HPDE6-E6E7 (cell line): ENCODE measurements around the gene CDC37L1.
"Not testable (repeated sequence)": the region's sequence is repeated elsewhere in the genome, so short reads cannot be mapped to it uniquely, and the experiment has no call there.

Experiments
- DNase-seq: peaks from one replicate; pipeline ENCODE4 v3.0.0; 2011; ENCODE audit warnings: missing footprints; ENCODE audit errors: extremely low spot score

Gene CDC37L1

DNA sequence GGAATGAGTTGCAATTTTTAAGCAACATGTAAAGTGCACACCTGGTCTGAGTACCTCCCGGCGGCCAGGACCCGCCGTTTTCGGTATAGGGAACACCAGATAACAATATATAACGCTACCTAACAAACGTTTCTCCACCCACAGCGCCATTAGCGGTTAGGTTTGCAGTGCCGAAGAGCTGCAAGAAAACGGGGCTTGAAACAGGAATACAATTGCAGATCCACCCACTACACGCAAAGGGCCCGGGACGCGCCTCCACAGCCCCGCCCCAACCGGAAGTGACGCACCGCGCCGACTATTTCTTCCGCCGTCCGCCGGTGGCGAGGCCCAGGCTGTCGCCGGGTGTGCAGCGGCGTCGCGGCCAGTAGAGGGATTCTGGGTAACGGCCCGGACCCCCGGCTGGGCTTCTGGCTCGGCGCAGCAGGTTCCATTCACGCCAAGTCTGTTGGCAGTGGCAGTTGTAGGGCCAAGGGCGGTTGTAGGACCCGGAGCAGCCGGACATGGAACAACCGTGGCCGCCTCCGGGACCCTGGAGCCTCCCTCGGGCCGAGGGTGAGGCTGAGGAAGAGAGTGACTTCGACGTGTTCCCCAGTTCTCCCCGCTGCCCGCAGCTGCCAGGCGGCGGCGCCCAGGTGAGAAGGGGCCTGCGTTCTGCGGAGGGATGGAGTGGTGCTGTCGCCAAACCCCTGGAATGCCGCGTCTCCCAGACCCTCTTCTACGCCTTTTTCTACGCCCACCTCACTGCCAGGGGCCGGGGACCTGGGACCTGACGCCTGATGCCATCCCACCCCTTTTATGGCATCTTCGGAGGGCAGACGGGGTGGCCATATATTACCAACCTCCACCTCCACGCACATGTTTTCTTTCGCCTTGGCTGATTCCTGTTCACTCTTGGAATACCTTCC is at the start of gene CDC37L1:
CDC37L1 (plus strand) TSS at position 302 of the 905 bp plus-strand sequence; CDS start at position 501, 199 bp downstream.
- DNase-seq: peak; percentile 93

DNA sequence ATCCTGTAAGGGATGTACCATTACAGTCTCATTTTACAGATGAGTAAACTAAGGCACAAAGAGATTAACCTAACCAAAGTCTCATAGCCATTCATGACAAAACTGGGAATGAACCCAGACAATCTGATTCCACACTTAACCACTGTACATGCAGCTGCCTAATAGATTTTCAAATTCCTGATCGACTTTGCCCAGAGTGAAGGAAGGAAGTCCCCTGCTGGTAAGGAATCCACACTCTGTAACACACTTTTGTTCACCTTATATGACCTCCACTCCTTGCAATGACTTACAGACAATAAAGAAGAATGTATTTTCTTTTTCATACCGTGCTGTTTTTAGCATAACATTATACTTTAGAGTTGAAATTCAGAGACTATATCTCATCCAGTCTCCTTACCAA is 48.5 kb upstream of the CDC37L1 start:
- DNase-seq: no peak

DNA sequence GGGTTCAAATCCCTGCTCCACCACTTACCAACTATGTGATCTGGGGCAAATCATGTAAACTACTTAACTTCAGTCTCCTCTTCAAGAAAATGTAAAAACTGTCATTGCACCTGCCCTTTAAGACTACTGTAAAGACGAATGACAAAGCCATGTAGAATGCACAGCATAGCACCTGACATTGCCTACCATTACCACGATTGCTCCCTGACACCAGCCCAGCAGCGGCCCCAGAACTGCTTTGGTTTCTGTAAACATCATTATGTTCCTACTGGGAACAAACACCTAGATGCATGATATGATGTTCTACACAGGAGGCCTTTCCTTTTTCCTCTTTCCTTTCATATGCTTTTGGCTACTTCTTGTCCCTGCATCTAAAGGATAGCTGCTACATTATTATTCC is 40.4 kb upstream of the CDC37L1 start:
- DNase-seq: no peak

DNA sequence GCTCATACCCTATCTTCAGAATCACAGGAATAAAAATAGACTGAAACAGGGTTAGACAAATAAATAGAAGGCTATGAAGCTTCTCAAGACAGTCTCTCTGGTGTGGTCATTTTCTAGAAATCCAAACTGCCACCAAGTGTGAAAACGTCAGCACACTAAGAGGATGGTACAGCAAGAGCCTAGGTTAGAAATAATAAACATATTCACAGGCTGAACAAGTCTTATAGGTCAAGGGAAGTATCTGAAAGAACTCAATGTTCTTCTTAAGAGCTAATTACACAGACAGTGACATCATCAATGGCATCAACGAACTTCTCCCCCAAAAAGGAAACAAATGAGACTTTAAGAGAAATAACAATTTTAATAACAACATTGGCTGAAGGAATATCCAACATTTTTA is 39.9 kb upstream of the CDC37L1 start:
- no peak for DNase-seq

DNA sequence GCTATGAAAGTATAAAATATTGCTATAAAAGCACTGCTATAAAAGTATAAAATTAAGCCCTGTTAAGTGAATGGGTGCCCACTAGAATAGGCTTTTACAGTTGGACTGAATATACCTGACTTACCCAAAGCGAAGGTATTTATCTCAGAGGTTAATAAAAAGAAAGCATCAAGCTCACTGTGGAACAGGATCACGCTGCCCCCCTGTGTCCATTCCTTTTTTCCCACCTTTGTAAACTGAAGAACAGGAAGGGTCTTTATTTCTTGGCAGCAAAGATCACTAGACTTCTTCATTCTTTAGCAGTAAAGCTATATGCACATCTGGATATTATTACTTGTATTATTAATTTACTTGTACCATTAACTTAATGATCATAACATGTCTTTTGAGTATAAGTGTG is 39.3 kb upstream of the CDC37L1 start:
- no peak for DNase-seq

DNA sequence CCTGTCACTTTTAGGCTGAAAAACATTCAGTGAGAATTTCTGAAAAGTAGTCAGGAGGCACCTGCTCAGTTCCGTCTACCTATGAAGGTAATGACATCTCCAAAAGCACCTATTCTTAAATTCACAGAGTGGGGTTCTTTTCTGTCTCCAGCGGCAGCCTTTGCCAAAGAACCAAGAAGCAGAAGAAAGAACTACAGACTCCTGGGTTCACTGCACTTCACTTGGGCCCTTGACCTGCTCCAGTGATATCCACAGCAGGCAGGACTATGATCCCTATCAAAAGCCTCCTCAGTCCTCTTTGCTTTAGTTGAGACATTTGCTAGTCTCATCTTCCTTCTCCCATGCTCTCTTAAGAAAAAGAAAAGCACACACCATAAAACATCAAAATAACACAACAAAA is 37.0 kb upstream of the CDC37L1 start:
- DNase-seq: no peak

DNA sequence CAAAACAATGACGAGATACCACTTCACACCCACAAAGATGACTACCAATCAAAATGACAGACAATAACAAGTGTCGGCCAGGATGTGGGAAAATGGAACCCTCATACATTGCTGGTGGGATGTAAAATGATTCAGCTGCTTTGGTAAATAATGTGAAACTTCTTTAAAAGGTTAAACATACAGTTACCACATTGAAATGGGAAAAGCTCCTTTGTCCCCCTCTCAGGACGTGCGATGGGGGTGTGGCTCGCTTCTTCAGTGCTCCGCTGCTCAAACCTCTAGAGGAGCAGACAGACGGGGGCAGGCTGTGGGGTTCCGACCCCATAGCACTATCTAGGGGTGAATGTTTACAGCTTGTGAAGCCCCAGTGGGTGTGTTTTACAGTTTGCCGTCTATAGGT is 25.3 kb upstream of the CDC37L1 start:
- no peak for DNase-seq

DNA sequence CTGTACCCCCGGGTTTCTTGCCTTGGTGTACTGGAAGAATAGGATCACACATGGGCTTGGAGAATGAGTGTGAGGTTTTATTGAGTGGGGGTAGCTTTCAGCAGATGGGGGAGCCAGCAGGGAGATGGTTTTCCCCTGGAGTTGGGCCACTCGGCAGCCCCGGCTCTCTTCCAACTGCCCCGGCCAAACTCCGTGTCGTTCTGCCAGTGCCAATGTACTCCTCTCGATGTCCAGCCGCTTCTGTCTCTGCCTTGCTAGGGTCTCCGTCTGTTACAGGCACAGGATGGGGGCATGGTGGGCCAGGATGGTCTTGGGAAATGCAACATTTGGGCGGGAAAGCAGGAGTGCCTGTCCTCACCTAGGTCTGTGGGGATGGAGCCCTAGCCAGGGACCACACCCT is 24.8 kb upstream of the CDC37L1 start:
- DNase-seq: no peak

DNA sequence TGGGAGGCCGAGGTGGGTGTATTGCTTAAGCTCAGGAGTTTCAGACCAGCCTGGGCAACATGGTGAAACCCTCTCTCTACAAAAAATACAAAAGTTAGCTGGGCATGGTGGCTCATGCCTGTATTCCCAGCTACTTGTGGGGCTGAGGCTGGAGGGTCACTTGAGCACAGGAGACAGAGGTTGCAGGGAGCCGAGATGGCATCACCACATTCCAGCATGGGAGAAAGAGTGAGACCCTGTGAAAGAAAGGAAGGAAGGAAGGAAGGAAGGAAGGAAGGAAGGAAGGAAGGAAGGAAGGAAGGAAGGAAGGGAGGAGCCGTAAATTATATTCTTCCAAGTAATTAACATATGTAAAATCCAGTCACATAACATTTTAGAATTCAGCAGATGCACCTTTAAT is 23.2 kb upstream of the CDC37L1 start:
- DNase-seq: not testable (repeated sequence)

DNA sequence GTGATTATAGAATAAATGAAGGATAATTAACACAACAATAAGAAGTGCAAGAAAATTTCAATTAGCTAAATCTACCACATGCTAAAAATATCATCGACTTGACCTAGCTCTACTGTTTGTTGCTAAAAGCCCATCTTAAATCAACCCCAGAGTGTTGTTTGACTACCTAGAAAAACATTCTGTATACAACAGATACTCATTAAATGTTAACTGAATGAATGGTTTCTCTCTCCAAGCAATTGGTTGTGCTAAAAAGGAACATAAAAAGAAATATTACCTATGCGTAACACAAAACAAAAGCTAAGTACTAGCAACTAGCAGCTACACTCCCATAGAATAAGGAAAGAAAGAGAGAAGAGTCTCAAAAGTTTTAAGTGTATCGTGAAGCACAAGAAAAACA is 22.7 kb upstream of the CDC37L1 start:
- no peak for DNase-seq

DNA sequence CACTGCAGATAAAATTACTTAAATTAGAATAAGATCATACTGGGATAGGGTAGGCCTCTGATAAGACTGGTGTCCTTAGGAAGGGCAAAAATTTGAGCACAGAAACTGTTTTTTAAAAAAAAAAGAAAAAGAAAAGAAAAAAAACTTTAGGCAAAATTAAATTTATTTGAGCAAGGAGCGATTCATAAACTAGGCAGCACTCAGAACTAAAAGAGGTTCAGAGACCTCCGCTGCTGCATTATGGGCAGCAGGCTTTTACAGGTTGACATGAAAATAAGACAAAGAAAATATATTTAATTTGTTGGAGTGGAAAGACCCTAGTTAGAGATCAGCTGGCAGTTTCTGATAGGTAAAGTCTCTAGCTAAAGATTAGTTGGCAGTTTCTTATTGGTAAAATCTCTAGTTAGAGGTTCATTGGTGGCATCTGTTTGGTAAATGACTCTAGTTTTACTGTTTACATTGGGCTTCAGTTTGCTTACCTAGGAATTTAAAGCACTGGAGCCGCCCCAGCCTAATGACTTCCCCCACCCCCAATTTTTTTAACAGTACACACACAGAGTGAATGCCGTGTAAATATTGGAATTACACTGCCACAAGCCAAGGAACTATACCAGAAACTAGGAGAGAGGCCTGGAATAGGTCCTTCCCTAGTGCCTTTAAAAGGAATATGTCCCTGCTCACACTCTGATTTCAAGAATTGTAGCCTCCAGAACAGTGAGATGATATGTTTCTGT is 21.8 kb upstream of the CDC37L1 start:
- DNase-seq: no peak

DNA sequence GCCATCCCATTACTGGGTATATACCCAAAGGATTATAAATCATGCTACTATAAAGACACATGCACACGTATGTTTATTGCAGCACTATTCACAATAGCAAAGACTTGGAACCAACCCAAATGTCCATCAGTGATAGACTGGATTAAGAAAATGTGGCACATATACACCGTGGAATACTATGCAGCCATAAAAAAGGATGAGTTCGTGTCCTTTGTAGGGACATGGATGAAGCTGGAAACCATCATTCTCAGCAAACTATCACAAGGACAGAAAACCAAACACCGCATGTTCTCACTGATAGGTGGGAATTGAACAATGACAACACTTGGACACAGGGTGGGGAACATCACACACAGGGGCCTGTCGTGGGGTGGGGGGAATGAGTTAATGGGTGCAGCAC is 18.7 kb upstream of the CDC37L1 start:
- DNase-seq: not testable (repeated sequence)

DNA sequence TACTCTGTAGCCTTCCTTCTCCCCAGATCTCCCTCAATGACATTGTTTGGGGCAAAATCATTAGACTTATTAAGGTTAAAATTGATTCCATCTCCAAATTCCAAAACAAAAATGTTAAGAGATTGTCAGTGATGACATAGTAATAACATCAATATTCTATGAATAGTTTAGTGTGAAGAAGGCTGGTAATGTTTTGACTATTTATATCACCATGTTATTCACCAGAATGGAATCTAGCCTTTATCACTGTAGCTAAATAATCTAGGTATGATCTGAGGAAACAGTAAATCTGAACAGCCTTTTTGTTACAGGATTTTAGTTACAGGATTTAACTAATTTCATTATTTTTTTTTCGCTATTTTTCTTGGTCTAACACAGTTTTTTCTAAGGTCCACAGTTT is 18.2 kb upstream of the CDC37L1 start:
- no peak for DNase-seq

DNA sequence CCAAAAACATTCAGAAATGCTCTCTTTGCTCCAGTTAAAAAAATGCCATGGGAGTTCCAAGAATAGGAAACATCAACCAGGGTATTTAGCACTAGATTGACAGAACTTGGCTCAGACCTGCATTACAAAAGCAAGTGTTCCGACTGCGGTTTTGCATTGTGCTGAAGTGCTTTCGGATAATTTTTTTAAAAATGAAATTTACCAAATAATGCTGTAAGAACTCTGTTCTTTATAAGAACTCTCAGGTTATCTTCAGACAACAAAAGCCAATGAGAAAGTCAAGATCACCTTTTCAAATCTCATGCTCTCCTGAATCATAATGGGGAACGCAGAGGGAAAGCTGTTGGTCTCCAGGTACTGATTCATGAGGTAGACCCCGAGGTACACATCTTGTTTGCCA is 17.8 kb upstream of the CDC37L1 start:
- no peak for DNase-seq

DNA sequence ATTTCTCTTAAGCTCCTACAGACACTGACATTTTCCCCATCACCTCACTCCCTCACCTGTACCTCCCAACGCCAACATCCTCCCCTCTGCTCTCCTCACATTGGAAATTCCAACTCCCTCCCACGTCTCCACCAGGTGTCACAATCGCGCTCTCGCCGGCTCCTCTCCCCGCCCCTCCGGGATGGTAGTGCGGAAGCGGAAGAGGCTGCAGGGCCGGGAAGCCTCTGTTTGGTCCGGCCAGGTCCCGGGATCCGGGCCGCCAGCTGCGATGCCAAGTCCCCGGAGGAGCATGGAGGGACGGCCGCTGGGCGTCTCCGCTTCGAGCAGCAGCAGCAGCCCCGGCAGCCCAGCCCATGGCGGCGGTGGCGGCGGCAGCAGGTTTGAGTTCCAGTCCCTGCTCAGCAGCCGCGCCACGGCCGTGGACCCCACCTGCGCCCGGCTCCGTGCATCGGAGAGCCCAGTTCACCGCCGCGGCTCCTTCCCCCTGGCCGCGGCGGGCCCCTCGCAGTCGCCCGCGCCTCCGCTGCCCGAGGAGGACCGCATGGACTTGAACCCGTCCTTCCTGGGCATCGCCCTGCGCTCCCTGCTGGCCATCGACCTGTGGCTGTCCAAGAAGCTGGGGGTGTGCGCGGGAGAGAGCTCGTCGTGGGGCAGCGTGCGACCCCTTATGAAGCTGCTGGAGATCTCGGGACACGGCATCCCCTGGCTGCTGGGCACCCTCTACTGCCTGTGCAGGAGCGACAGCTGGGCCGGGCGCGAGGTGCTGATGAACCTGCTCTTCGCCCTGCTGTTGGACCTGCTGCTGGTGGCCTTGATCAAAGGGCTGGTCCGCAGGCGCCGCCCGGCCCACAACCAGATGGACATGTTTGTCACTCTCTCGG is 17.0 kb upstream of the CDC37L1 start, which contains the start of gene PLPP6:
PLPP6 (plus strand) TSS at position 187 of the 881 bp plus-strand sequence; CDS start at position 269, 82 bp downstream.
- peak; percentile 91 for DNase-seq

DNA sequence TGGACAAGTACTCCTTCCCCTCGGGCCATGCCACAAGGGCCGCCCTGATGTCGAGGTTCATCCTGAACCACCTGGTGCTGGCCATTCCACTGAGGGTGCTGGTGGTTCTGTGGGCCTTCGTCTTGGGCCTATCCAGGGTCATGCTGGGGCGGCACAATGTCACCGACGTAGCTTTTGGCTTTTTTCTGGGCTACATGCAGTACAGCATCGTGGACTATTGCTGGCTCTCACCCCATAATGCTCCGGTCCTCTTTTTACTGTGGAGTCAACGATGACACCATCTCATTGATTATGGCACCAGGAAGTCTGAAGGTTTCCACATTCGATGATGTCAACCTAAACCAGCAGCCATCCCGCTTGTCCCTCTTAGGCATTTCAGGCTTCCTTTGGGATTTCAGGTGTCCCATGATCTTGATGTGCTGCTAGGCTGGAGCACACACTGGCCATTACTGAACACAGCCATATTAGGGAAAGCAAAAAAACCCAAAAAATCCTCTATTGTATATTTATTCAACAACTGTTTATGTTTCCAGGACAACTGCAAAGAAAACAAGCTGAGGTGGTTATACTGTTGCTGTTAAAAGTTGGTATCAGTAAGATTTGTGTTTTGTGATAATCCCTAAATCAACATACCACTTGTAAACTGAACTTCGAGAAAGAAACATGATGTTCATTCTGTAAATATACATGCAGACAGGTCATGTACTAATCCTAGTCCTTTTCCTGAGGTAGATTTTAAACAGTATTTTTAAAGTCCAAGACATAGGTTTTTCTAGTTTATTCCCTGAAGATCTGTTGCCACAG is 16.2 kb upstream of the CDC37L1 start:
- DNase-seq: no peak

DNA sequence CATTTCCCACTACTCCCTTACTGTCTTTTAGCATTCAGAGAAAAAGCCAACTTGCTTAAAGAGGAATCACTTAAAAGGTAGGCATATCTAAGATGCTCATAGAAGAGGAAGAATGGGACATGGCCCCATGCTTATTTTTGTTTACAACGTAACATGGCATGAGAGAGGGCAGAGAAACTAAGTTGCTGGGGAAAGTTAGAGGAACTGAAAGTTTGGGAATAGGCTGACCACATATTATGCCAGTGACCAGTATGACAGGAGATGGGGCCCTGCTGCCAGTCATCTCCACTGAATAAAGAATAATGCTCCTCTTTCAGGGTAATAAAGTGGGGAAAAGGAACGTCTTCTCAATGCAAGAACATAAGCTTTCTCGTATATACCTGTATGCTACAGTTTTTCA is 15.4 kb upstream of the CDC37L1 start:
- DNase-seq: no peak

DNA sequence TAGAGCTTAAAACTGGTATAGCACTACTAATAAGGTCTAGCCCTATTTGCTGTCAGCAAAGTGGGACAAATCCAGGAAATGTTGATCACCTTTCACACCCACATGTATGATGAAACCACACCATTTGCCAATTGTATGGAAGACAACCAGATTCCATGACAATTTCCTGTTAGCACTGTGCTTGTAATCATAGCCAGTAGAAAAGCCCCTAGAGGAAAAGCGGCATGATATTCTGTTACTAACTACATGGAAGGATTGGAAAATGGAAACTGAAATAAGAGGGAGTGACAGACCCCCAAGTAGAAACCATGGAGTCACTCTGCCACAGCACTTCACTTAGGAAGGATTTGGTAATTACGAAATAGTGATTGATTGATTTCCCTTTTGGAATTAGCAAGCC is 14.0 kb upstream of the CDC37L1 start:
- DNase-seq: no peak

DNA sequence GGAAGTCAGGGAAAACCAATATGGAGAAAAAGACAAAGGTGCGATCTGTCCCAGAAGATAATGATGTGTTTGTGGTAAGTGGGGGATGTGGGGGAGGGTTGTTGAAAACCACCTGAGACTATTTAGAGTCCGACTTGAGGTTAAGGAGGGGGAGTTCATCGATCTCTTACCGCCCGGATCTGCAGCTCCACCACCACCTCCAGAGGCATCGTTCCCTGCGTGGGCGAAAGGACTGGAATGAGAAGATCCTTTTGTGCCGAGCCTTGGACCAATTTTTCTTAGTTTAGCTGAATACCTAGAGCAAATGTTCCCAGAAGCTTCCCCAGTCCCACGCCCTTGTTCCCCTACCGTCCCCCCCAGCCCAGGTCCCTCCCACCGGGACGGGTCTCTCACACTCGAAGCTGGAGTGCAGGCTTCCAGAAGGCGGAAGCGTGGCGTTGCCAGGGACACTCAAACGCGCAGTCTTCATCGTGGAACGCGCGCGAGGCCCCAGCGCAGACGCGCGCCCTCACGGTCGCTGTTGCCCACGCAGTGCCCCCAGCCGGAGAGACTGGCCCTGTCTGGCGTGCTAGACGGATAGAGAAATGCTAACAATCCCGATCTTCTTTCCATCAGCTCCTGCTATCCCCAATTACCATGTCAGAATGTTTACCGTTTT is 13.2 kb upstream of the CDC37L1 start, which contains the start of gene SPATA6L:
SPATA6L (minus strand) TSS at position 439 of the 658 bp plus-strand sequence; CDS start at position 209, 230 bp downstream.
- no peak for DNase-seq

DNA sequence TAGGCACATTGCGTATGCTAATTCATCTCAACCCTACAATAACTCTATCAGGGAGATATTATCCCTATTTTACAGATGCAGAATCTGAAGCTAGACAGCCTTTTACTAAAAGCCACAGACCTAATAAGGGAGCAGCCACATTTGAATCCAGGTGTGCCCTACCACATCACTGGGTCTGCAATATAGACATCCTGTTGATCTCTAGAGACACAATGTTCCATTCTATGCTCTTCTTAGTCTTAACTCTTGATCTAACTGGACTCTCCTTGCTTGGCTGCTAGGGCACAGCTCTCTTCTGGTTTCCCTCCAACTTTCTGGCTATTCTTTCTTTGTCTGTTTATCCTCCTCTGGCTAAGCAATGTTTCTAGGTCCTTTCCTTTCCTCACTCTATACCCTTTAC is 11.7 kb upstream of the CDC37L1 start:
- no peak for DNase-seq
